ENCODE data around the gene STAT1.

STAT1 gene

GRCh38 chr2:191015239-191015638 lies 1.3 kb upstream of the STAT1 start:
- no peak for DNase-seq
- TF ChIP-seq, protein P1, sequence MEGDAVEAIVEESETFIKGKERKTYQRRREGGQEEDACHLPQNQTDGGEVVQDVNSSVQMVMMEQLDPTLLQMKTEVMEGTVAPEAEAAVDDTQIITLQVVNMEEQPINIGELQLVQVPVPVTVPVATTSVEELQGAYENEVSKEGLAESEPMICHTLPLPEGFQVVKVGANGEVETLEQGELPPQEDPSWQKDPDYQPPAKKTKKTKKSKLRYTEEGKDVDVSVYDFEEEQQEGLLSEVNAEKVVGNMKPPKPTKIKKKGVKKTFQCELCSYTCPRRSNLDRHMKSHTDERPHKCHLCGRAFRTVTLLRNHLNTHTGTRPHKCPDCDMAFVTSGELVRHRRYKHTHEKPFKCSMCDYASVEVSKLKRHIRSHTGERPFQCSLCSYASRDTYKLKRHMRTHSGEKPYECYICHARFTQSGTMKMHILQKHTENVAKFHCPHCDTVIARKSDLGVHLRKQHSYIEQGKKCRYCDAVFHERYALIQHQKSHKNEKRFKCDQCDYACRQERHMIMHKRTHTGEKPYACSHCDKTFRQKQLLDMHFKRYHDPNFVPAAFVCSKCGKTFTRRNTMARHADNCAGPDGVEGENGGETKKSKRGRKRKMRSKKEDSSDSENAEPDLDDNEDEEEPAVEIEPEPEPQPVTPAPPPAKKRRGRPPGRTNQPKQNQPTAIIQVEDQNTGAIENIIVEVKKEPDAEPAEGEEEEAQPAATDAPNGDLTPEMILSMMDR (IDR thresholded peaks at IDR 0.05; ENCODE audit: low read depth, low read length): no peak
- H3K36me3 ChIP-seq: no peaks in the 10 kb centered on the region; the same call in 1 of the 2 replicates
- no peaks in the 10 kb centered on the region for H3K9me3 ChIP-seq (ENCODE audit: severe bottlenecking)
- no peaks in the 10 kb centered on the region for H3K27me3 ChIP-seq (ENCODE audit: insufficient read depth, low read depth, severe bottlenecking)
- H3K27ac ChIP-seq: no peak overlapping the region
- H3K4me3 ChIP-seq (ENCODE audit: low read depth, low read length): no peak overlapping the region

GRCh38 chr2:191014653-191015020 lies 666 bp upstream of the STAT1 start:
- TF ChIP-seq, protein P1 (IDR thresholded peaks at IDR 0.05; ENCODE audit: low read depth, low read length): no peak
- Histone ChIP-seq H3K27ac (peak overlapping the region; percentile 87), H3K9me3 (ENCODE audit: severe bottlenecking) (no peaks in the 10 kb centered on the region), H3K27me3 (ENCODE audit: insufficient read depth, low read depth, severe bottlenecking) (no peaks in the 10 kb centered on the region), H3K4me3 (ENCODE audit: low read depth, low read length) (peak overlapping the region; percentile 91), H3K36me3 (peaks cover 5% of the 10 kb centered on the region)
- no peak for DNase-seq

DNA sequence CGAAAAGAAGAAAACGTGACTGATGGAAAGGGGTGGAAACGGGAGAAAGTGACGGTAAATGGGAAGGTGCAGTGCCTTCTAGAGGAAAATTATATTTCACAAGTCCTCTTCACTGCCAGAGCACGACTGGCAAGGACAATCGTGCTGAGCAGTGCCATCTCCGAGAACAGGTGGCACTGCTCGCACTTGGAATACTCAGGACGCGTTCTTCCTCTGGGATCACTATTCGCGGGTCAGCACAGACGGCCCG lies 364 bp downstream of the STAT1 start:
- TF ChIP-seq, protein P1 (IDR thresholded peaks at IDR 0.05; ENCODE audit: low read depth, low read length): no peak
- peak overlapping the region; percentile 91 for H3K4me3 ChIP-seq (ENCODE audit: low read depth, low read length)
- DNase-seq: no peak
- H3K36me3 ChIP-seq: peaks cover 10% of the 10 kb centered on the region
- H3K27me3 ChIP-seq (ENCODE audit: insufficient read depth, low read depth, severe bottlenecking): no peaks in the 10 kb centered on the region
- peak overlapping the region; percentile 87 for H3K27ac ChIP-seq
- H3K9me3 ChIP-seq (ENCODE audit: severe bottlenecking): no peaks in the 10 kb centered on the region

DNA sequence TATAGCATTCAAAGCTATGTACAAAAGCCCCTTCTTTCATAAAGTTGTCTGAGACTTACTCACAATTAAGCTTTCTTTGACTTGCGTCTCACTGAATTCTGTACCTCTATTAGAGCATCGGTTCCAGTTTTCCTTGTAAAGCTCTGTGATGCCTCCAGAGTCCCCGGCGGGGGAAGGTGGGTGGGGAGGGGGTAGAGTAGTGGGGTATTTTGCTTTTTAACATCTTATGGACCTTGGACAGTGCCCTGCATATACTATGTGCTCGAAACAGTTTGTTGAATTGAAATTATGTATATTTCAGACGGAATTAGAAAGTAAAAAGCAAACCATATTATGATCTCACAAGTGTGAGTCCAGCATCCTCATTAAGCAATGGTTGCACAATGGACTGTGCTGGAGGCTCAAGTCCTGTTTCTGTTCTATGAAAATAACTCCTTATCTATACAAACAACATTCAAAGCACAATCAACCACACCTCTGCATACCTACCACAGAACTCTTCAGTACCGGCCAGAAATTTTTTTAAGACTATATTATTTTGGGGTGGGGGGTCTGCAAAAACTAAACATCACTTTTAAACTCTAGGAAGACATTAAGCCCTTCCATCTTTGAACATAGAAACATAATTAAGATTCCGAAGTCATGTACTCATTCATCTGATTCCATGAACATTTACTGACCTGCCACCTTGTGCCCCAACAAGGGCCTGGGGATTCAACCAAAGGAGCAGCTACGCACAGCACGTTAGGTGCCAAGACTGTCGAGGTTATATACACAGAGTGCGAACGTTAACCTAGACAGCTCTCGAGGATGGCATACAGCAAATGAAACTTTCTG lies 908 bp downstream of the STAT1 start:
- Histone ChIP-seq H3K36me3 (peaks cover 15% of the 10 kb centered on the region), H3K4me3 (ENCODE audit: low read depth, low read length) (peak overlapping the region; percentile 91), H3K9me3 (ENCODE audit: severe bottlenecking) (no peaks in the 10 kb centered on the region), H3K27ac (no peak overlapping the region), H3K27me3 (ENCODE audit: insufficient read depth, low read depth, severe bottlenecking) (no peaks in the 10 kb centered on the region)
- TF ChIP-seq, protein P1 (IDR thresholded peaks at IDR 0.05; ENCODE audit: low read depth, low read length): no peak
- DNase-seq: no peak

GRCh38 chr2:191012346-191012745 lies 1.6 kb downstream of the STAT1 start:
- no peak for DNase-seq
- Histone ChIP-seq H3K27ac (no peak overlapping the region), H3K36me3 (peaks cover 20% of the 10 kb centered on the region), H3K4me3 (ENCODE audit: low read depth, low read length) (no peak overlapping the region), H3K9me3 (ENCODE audit: severe bottlenecking) (no peaks in the 10 kb centered on the region), H3K27me3 (ENCODE audit: insufficient read depth, low read depth, severe bottlenecking) (no peaks in the 10 kb centered on the region)
- TF ChIP-seq, protein P1 (IDR thresholded peaks at IDR 0.05; ENCODE audit: low read depth, low read length): no peak

Data from WERI-Rb-1 (cell line).